HEK293T (cell line): Measurements from ENCODE around the gene ZFYVE21.

Source experiments
- CTCF ChIA-PET: fragments of 350-600 bp; formaldehyde crosslinking; extraction: SDS; loops from one replicate; lab custom pipeline; 2021; ENCODE audit warnings: antibody characterized with exemption, inconsistent platforms; lab: Yijun Ruan, JAX
- POLR2A ChIA-PET: fragments of 350-600 bp; formaldehyde crosslinking; extraction: SDS; loops from one replicate; lab custom pipeline; 2020; ENCODE audit warnings: antibody characterized with exemption, inconsistent platforms; lab: Yijun Ruan, JAX
- DNase-seq: peaks from one replicate; pipeline ENCODE4 v3.0.0; 2012; ENCODE audit warnings: mixed read lengths; ENCODE audit errors: extremely low spot score
- ARNT ChIP-seq: fragments of 450-650 bp; IDR thresholded peaks from 2 replicates; pipeline ENCODE4 v1.6.1; 2017; ENCODE audit warnings: mild to moderate bottlenecking
- BHLHE40 ChIP-seq: fragments of 450-650 bp; IDR thresholded peaks from 2 replicates; pipeline ENCODE4 v1.6.1; 2016; ENCODE audit warnings: mild to moderate bottlenecking, moderate library complexity, borderline replicate concordance
- CTBP1 ChIP-seq: fragments of 450-650 bp; IDR thresholded peaks from 2 replicates; pipeline ENCODE4 v1.6.1; 2016; ENCODE audit warnings: borderline replicate concordance
- ELF4 ChIP-seq: fragments of 450-650 bp; IDR thresholded peaks from 2 replicates; pipeline ENCODE4 v1.6.1; 2017; ENCODE audit warnings: antibody characterized with exemption
- FOXA1 ChIP-seq: fragments of 450-650 bp; IDR thresholded peaks from 2 replicates; pipeline ENCODE4 v1.6.1; 2016; ENCODE audit warnings: mild to moderate bottlenecking
- FOXK2 ChIP-seq: fragments of 450-650 bp; IDR thresholded peaks from 2 replicates; pipeline ENCODE4 v1.6.1; 2016; ENCODE audit warnings: mild to moderate bottlenecking
- FOXM1 ChIP-seq: fragments of 450-650 bp; IDR thresholded peaks from 2 replicates; pipeline ENCODE4 v1.6.1; 2017; ENCODE audit warnings: mild to moderate bottlenecking, borderline replicate concordance
- HDGF ChIP-seq: fragments of 450-650 bp; IDR thresholded peaks from 2 replicates; pipeline ENCODE4 v1.6.1; 2017; ENCODE audit warnings: antibody characterized with exemption, borderline replicate concordance
- L3MBTL2 ChIP-seq: fragments of 450-650 bp; conservative IDR thresholded peaks from 2 replicates; pipeline ENCODE4 v1.6.1; 2016; ENCODE audit warnings: mild to moderate bottlenecking
- LEF1 ChIP-seq: fragments of 450-650 bp; IDR thresholded peaks from 2 replicates; pipeline ENCODE4 v1.6.1; 2017; ENCODE audit warnings: mild to moderate bottlenecking, borderline replicate concordance
- NFRKB ChIP-seq: fragments of 450-650 bp; IDR thresholded peaks from 2 replicates; pipeline ENCODE4 v1.6.1; 2016; ENCODE audit warnings: mild to moderate bottlenecking, moderate library complexity
- PKNOX1 ChIP-seq: fragments of 450-650 bp; IDR thresholded peaks from 2 replicates; pipeline ENCODE4 v1.6.1; 2016
- SP1 ChIP-seq: fragments of 450-650 bp; IDR thresholded peaks from 2 replicates; pipeline ENCODE4 v1.6.1; 2017
- SUZ12 ChIP-seq: fragments of 450-650 bp; IDR thresholded peaks from 2 replicates; pipeline ENCODE4 v1.6.1; 2016; ENCODE audit warnings: mild to moderate bottlenecking
- TARDBP ChIP-seq: fragments of 450-650 bp; IDR thresholded peaks from 2 replicates; pipeline ENCODE4 v1.6.1; 2016
- ZNF384 ChIP-seq: fragments of 450-650 bp; IDR thresholded peaks from 2 replicates; pipeline ENCODE4 v1.6.1; 2016

Gene ZFYVE21

DNA sequence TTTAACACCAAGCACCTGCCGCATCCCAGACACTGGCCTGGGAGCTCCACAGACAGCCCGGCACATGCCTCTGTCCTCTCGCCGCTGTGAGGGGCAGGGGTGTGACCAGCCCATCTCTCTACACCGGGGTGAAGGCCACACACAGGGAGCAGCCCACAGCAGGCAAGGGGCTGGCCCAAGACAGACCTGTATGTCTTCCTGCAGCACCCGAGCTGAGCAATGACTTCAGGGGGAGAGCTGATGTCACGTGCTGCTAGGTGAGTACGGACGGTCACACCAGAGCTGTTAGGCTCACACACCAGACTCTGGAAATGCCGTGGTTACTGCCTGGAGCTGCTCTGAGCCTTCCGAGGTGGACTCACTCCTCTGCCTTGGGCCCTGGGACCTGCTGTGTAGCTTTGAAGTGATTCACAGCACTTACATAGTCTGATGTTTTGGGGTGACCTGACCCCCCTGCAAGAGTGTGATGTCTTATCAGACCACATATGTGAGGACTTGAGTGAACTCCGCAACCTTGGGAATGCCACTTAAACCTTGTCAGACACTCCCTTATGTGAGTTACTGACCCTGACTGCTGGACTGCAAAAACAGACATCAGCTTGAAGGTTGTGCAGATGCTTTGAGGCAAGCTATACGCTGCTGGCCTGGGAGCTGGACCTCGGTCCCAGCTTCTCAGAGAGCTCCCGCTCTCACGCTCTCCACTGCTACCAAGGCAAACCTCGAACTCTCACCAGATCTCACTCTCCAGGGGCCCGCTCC is 2.1 kb upstream of the ZFYVE21 start:
- TF ChIP-seq CTBP1 (no peak), HDGF (no peak), BHLHE40 (no peak)
- POLR2A ChIA-PET: interaction anchor here (0.7 to 1.3 kb wide), 3 partner anchors 9 to 13 kb away, joined by 3 to 10 read pairs (median 4); no protein-coding TSS in a partner anchor
- no peak for DNase-seq
- CTCF ChIA-PET: no interaction called here

DNA sequence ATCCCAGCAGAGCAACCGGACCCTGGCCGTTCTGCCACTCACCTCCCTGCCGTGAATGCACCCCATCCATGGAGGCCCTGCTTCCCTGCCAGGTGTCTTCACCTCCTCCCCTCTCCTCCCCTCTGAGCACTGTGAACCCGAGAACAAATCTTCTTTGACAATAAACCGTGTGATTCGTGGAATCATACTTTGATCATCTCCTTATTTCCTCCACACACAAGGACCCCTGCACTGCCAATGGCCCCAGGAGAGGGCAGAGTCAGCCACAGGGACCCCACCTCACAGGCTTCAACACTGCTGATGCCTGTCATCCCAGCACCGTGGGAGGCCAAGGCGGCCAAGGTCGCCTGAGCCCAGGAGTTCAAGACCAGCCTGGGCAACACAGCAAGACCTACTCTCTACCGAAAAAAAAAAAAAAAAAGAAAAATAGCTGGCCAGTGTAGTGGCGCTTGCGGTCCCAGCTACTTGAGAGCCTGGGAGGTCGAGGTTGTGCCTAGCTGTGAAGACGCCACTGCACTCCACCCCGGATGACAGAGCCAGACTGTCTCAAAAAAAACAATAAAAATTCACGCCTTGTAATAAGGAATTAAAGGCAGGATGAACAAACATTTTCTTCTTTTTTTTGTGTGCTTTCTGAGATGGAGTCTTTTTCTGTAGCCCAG is 1.4 kb upstream of the ZFYVE21 start:
- DNase-seq: no peak
- POLR2A ChIA-PET: interaction anchor here (0.7 to 3.0 kb wide), 5 partner anchors 8 to 14 kb away, joined by 3 to 12 read pairs (median 10); no protein-coding TSS in a partner anchor
- TF ChIP-seq SP1 (no peak), HDGF (no peak), FOXM1 (no peak), TARDBP (no peak), BHLHE40 (no peak), CTBP1 (no peak), NFRKB (no peak), L3MBTL2 (no peak), SUZ12 (no peak), LEF1 (no peak), ARNT (no peak), PKNOX1 (no peak), ELF4 (no peak), FOXA1 (no peak), FOXK2 (no peak), ZNF384 (no peak)
- CTCF ChIA-PET: no interaction called here

DNA sequence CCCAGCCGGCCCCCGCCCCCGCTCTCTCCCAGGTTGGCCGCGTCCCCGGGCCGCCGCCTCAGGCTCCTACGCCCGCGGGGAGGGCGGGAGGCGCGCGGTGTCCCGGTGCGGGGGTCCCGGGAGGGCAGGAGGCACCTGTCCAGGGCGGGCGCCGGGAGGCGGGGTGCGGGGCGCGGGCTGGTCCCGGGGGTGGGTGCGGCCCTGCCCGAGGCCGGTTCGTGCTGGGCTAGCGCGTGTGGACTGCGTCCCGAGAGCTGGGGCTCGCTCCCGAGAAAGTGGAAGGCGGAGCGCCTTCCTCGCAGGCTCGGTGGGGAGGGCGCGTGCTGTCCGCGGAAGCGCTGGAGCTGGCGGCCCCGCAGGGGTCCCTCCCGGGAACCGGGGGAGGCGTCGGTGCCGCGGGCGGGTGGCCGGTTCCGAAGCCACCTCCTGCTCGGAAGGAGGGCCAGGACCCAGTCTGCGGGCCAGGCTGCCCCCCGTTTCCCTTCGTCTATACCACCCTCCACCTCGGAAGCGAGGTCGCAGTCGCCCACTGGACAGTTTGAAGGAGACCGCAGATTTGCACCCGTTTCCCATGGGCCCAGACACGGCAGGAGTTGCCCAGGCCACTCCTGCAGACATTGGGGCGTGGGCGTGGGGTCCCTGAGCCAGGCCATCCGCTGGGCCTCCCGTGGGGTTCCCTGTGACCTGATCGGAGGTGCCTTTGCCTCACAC is 636 bp downstream of the ZFYVE21 start:
- POLR2A ChIA-PET: interaction anchor here (0.5 to 3.0 kb wide), 17 partner anchors 9 to 185 kb away, joined by 3 to 13 read pairs (median 4); no protein-coding TSS in a partner anchor
- CTCF ChIA-PET: no interaction called here
- TF ChIP-seq ARNT (no peak), NFRKB (no peak)
- peak; percentile 39 for DNase-seq

DNA sequence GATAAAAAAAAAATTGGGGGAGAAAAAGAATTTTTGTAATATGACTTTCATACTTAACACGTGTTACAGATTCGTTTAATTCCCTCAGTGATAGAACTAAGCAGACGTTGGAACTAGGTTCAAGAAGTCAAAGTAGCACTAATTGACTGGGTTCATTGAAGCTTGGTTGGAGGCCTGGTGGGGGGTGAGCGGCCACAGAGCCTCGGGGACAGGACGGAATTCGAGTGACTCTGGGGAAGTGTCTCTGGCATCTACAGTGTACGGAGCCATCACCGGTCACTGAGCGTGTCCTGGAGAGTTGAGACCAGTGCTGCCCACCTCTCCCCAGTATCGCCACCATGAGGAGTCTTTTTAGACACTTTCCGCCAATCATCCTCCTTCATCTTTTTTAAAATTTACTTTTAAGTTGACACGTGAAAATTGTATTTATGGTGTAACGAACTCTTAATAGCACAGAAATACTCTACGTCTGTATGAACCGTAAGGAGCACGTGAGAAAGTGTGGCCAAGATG is 1.3 kb downstream of the ZFYVE21 start:
- ChIA-PET POLR2A (interaction anchor here (1.4 to 3.0 kb wide), 2 partner anchors 14 to 92 kb away, joined by 4 to 11 read pairs; no protein-coding TSS in a partner anchor), CTCF (no interaction called here)
- TF ChIP-seq NFRKB (no peak), FOXA1 (no peak), ZNF384 (no peak), L3MBTL2 (no peak), ARNT (no peak), PKNOX1 (no peak), TARDBP (no peak), BHLHE40 (no peak), FOXK2 (no peak), FOXM1 (no peak), SUZ12 (no peak), SP1 (no peak), CTBP1 (no peak), HDGF (no peak)
- DNase-seq: no peak

GRCh38 chr14:103718572-103718971 is 3.0 kb downstream of the ZFYVE21 start:
- no peak for DNase-seq
- CTCF ChIA-PET: interaction anchor here (0.7 to 1.4 kb wide), 2 partner anchors 14 to 413 kb away, joined by 3 read pairs; no protein-coding TSS in a partner anchor
- no peak for TF ChIP-seq ZNF384
- TF ChIP-seq SP1: no peak
- TF ChIP-seq BHLHE40: no peak
- no peak for TF ChIP-seq HDGF
- no peak for TF ChIP-seq SUZ12
- no peak for TF ChIP-seq FOXA1
- TF ChIP-seq TARDBP: no peak
- no peak for TF ChIP-seq FOXM1
- no peak for TF ChIP-seq NFRKB
- TF ChIP-seq FOXK2: no peak
- TF ChIP-seq ELF4: no peak
- no peak for TF ChIP-seq CTBP1
- POLR2A ChIA-PET: interaction anchor here (0.6 to 1.5 kb wide), 3 partner anchors 81 to 380 kb away, joined by 3 to 4 read pairs (median 4); partner anchors contain the start of gene KLC1

DNA sequence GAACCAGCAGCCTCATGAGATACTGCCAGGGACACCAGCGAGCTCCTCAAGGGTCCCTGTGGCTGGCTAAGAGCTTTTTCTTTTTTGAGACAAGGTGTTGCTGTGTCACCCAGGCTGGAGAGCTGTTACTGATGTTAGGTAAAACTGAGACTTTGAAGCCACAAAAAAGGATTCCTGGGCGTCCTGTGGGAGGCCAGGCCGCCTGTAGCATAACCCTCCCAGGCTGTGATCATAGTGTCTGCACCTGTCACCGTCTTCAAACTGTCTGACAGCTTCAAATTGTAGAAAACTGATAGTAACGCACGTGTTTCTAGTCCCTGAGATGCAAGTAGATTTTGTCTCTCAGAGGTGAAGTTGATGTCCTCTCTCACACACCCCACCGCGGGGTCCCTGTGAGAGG is 4.1 kb downstream of the ZFYVE21 start:
- POLR2A ChIA-PET: no interaction called here
- TF ChIP-seq HDGF: no peak
- no peak for TF ChIP-seq NFRKB
- no peak for TF ChIP-seq BHLHE40
- no peak for TF ChIP-seq PKNOX1
- TF ChIP-seq SUZ12: no peak
- TF ChIP-seq CTBP1: no peak
- DNase-seq: no peak
- CTCF ChIA-PET: interaction anchor here (0.8 to 1.4 kb wide), 2 partner anchors 13 to 191 kb away, joined by 3 read pairs; no protein-coding TSS in a partner anchor
